K562 (cell line): Measurements from ENCODE around the gene TMEM243. TPM values are rescaled to one million over a fixed set of nuclear protein-coding genes. Genes with fewer than 3 reads are reported as not detected.

Source experiments
- HDGF ChIP-seq: fragments of 450-650 bp; IDR thresholded peaks from 2 replicates; pipeline ENCODE4 v1.6.1; 2016
- NUFIP1 ChIP-seq: fragments of 450-650 bp; IDR thresholded peaks from 2 replicates; pipeline ENCODE4 v1.6.1; 2018; ENCODE audit not compliant: partially characterized antibody
- ZNF57 ChIP-seq: fragments of 450-650 bp; formaldehyde crosslinking; IDR thresholded peaks from 2 replicates; pipeline ENCODE4 v1.4.0; 2020; ENCODE audit warnings: mild to moderate bottlenecking, moderate library complexity
- polyA plus RNA-seq, 8 experiments: library from polyadenylated mRNA; depleted of rRNA in 4 of 8; stranded (reverse) in 5 of 8; unstranded in 3 of 8; fragments of >200 nt; fragmentation: Nextera tagmentation in 2 of 8; fragmentation: Illumina TruSeq in 1 of 8; extraction: Ambion mirVana in 2 of 8; extraction: Trizol in 1 of 8; gene quantifications; 2 replicates each; pipeline versions ENCODE4 v1.2.1 to v1.2.3, GENCODE V29; 2011 to 2014; ENCODE audit warnings: inconsistent platforms in 1 of 8, missing spikeins in 1 of 8
- total RNA-seq, 7 experiments: library from RNA; depleted of rRNA in 6 of 7; stranded (reverse); fragments of >200 nt in 6 of 7; fragmentation: Illumina TruSeq in 2 of 7; extraction: Trizol in 2 of 7; gene quantifications; 2 replicates each; pipeline versions ENCODE4 v1.2.1 to v1.2.3, GENCODE V29; 2011 to 2021; ENCODE audit warnings: low replicate concordance in 1 of 7
- TF ChIP-seq, protein P1 (sequence below): fragments of 250-450 bp; sonication (Bioruptor Pico); IDR thresholded peaks from 2 replicates; pipeline ENCODE4 v1.8.0; 2021; ENCODE audit warnings: moderate library complexity, mild to moderate bottlenecking, inconsistent platforms
- TF ChIP-seq, protein P2 (sequence below), 2 experiments: fragments of 450-650 bp; IDR thresholded peaks; 2 replicates each; pipeline ENCODE4 v1.6.1; 2016; ENCODE audit warnings: mild to moderate bottlenecking in 2 of 2, borderline replicate concordance in 1 of 2, low read depth in 1 of 2, moderate library complexity in 1 of 2
- TF ChIP-seq, protein P3 (sequence below): fragments of 150-350 bp; conservative IDR thresholded peaks from 2 replicates; pipeline ENCODE4 v1.6.1; 2014; ENCODE audit warnings: low read length

TMEM243 gene
- total and polyA plus RNA-seq, 9 of the 15 experiments (the other 6 are each of a cell fraction or from before 2014, with no cell fraction given) = 3.9 to 8.6 (median 6.1) TPM

DNA sequence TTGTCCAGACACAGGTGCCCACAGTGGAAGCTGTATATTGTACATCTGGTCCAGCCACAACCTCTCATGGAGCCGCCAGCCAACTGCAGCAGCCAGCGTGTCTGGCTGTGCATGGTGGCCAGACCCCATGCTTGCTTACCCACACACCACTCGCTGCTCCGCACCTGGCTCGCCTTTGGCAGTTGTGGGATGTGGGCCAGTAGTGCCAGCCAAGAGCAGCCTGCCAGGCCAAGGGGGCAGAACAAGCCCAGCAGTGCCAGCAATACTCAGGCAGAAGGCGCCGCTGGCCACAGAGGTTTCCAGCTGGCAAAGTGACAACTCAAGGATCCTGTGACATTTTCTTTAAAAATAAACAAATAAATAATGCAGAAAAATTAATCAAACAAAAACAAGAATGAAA lies 11.7 kb upstream of the TMEM243 start (continued):
- TF ChIP-seq, protein P1, sequence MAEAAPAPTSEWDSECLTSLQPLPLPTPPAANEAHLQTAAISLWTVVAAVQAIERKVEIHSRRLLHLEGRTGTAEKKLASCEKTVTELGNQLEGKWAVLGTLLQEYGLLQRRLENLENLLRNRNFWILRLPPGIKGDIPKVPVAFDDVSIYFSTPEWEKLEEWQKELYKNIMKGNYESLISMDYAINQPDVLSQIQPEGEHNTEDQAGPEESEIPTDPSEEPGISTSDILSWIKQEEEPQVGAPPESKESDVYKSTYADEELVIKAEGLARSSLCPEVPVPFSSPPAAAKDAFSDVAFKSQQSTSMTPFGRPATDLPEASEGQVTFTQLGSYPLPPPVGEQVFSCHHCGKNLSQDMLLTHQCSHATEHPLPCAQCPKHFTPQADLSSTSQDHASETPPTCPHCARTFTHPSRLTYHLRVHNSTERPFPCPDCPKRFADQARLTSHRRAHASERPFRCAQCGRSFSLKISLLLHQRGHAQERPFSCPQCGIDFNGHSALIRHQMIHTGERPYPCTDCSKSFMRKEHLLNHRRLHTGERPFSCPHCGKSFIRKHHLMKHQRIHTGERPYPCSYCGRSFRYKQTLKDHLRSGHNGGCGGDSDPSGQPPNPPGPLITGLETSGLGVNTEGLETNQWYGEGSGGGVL (CRISPR knock-in tag) = no peak
- TF ChIP-seq, protein P2, sequence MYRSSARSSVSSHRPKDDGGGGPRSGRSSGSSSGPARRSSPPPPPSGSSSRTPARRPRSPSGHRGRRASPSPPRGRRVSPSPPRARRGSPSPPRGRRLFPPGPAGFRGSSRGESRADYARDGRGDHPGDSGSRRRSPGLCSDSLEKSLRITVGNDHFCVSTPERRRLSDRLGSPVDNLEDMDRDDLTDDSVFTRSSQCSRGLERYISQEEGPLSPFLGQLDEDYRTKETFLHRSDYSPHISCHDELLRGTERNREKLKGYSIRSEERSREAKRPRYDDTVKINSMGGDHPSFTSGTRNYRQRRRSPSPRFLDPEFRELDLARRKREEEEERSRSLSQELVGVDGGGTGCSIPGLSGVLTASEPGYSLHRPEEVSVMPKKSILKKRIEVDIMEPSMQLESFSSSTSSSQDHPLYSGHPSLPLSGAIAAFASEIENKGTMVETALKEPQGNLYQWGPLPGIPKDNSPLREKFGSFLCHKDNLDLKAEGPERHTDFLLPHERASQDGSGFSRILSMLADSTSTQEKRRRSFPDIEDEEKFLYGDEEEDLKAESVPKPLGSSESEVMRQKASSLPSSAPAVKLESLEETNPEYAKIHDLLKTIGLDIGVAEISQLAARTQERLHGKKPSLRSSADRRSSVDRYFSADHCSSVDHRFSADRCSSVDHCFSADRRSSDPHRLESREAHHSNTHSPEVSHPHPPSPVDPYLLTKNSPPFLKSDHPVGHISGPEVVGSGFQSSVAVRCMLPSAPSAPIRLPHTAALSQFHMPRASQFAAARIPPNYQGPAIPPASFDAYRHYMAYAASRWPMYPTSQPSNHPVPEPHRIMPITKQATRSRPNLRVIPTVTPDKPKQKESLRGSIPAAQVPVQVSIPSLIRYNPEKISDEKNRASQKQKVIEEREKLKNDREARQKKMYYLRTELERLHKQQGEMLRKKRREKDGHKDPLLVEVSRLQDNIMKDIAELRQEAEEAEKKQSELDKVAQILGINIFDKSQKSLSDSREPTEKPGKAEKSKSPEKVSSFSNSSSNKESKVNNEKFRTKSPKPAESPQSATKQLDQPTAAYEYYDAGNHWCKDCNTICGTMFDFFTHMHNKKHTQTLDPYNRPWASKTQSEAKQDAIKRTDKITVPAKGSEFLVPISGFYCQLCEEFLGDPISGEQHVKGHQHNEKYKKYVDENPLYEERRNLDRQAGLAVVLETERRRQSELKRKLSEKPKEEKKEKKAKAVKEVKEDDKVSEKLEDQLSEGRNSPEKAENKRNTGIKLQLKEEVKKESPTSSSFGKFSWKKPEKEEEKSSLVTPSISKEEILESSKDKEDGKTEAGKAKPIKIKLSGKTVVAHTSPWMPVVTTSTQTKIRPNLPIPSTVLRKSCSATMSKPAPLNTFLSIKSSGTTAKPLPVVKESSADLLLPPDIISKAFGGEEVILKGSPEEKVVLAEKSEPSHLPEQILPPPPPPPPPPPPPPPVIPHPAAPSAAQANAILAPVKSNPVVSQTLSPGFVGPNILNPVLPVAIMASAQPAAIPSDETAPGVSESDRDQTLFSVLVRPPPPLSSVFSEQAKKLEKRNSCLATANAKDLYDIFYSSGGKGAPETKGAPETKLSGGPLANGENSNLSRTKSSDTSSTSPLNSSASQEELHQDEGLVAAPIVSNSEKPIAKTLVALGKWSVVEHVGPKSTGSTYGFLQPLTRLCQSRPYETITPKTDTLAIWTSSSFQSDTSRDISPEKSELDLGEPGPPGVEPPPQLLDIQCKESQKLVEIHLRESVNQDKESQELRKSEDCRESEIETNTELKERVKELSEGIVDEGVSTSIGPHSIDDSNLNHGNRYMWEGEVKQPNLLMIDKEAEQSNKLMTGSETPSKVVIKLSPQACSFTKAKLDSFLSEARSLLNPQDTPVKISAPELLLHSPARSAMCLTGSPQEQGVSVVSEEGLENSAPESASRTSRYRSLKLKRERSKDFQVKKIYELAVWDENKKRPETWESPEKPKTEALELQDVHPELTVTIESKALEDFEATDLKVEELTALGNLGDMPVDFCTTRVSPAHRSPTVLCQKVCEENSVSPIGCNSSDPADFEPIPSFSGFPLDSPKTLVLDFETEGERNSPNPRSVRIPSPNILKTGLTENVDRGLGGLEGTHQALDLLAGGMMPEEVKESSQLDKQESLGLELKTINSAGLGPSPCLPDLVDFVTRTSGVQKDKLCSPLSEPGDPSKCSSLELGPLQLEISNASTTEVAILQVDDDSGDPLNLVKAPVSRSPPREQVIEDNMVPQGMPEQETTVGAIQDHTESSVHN (IDR thresholded peaks at IDR 0.05; ENCODE audit: borderline replicate concordance in 1 of 2, low read depth in 1 of 2) = no peak
- TF ChIP-seq ZNF57 = no peak
- TF ChIP-seq, protein P3, sequence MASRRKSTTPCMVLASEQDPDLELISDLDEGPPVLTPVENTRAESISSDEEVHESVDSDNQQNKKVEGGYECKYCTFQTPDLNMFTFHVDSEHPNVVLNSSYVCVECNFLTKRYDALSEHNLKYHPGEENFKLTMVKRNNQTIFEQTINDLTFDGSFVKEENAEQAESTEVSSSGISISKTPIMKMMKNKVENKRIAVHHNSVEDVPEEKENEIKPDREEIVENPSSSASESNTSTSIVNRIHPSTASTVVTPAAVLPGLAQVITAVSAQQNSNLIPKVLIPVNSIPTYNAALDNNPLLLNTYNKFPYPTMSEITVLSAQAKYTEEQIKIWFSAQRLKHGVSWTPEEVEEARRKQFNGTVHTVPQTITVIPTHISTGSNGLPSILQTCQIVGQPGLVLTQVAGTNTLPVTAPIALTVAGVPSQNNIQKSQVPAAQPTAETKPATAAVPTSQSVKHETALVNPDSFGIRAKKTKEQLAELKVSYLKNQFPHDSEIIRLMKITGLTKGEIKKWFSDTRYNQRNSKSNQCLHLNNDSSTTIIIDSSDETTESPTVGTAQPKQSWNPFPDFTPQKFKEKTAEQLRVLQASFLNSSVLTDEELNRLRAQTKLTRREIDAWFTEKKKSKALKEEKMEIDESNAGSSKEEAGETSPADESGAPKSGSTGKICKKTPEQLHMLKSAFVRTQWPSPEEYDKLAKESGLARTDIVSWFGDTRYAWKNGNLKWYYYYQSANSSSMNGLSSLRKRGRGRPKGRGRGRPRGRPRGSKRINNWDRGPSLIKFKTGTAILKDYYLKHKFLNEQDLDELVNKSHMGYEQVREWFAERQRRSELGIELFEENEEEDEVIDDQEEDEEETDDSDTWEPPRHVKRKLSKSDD = no peak
- no peak for TF ChIP-seq HDGF
- TF ChIP-seq NUFIP1 = no peak
